CD4-positive, alpha-beta T cell treated with Interleukin-15 for 4 hours (primary cell): Measurements from ENCODE around the gene GPC2.
"Not testable (repeated sequence)": the region's sequence is repeated elsewhere in the genome, so short reads cannot be mapped to it uniquely, and the experiment has no call there.

Experiments
- DNase-seq: peaks from one replicate; pipeline ENCODE4 v3.0.0-alpha.2; 2020; ENCODE audit warnings: low spot score

The GPC2 gene

GRCh38 chr7:100152404-100152803, 24.8 kb downstream of the GPC2 start:
- DNase-seq, result no peak

- DNase-seq, result peak; percentile 99
These were observed 28.4 kb downstream of the GPC2 start, which contains the start of gene LAMTOR4 for GRCh38 chr7:100148559-100149328. TSS of gene LAMTOR4 (plus strand) at chr7:100148918. CDS start at chr7:100148973, 55 bp downstream.

GRCh38 chr7:100148225-100148558, 29.0 kb downstream of the GPC2 start:
- no peak for DNase-seq

GRCh38 chr7:100147278-100147677, 29.9 kb downstream of the GPC2 start:
- DNase-seq, result no peak

DNA sequence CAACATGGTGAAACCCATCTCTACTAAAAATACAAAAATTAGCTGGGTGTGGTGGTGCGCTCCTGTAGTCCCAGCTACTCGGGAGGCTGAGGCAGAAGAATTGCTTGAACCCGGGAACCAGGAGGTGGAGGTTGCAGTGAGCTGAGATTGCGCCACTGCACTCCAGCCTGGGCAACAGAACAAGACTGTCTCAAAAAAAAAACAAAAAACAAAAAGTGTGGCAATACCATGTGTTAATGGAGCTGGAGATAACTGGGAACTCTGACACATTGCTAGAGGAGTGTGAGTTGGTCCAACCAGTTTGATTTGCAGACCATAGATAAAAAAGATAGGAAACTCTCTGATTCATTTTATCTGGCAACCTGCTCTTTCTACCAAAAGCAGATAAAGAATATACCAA, 30.8 kb downstream of the GPC2 start:
- DNase-seq, result not testable (repeated sequence)

DNA sequence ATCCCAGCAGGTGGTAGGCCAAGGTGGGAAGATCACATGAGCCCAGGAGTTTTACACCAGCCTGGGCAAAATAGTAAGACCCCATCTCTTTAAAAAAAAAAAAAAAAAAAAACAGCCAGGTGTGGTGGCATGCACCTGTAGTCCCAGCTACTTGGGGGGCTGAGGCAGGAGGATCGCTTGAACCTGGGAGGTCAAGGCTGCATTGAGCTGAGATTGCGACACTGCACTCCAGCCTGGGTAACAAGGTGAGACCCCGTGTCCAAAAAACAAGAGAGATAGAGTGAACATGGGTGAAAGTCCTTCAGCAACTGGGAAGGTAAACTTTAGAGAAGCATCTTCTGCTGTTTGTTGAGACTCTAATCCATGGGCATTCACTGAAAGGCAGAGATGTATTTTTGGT, 34.7 kb downstream of the GPC2 start:
- DNase-seq, result no peak

DNA sequence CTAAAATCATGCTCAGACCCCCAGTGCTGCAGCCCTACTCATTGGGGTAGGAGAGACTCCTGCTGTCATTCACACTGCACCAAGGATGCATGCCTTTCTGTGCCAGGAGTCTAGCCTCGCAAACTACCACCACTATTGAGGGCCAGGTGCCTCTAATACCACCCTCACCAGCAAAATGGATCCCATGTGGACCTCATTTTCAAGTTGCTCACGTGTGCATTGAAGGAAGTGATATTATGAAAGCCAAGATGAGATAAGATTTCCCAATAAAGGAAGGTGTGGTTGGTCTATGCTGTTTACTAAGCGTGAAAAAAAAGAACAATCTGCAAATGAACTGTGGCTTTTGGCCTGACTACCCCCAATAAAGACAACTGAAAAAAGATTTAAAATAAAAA, 35.6 kb downstream of the GPC2 start:
- no peak for DNase-seq

DNA sequence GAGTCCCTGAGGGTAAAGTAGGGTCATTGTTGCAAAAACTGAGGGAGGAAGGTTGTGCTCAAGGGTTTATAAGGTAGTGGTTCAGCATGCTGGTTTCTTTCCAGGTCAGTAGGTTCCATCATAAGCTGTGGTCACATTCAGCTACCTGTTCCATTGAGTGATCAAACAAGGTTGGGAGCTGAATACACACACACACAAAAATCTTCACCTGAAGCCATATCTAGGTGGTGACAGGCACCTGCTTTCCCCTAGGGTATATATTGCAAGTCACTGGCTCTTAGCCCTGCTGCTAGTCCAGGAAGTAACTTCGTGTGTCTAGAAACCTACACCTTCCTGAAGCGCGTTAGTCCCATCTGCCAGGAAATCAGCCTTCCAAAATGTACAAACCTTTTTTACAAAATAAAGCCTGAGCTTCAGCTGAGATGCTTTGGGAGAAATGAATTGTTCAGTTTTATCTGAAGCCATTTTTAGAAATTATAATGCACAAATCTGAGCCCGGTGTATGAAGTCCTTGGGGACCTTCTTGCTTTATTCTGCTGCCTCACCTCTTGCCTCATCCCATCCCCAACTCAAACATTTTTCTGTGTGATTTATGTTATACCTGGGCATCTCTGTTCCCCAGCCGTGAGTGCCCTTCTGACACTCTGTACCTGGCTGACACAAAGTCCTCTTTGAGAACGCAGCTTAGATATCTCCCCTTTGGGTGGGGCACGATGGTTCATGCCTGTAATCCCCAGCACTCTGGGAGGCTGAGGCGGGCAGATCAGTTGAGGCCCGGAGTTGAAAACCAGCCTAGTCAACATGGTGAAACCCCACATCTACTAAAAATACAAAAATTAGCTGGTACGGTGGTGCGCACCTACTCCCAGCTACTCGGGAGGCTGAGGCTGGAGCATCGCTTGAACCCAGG, 39.1 kb downstream of the GPC2 start:
- no peak for DNase-seq

DNA sequence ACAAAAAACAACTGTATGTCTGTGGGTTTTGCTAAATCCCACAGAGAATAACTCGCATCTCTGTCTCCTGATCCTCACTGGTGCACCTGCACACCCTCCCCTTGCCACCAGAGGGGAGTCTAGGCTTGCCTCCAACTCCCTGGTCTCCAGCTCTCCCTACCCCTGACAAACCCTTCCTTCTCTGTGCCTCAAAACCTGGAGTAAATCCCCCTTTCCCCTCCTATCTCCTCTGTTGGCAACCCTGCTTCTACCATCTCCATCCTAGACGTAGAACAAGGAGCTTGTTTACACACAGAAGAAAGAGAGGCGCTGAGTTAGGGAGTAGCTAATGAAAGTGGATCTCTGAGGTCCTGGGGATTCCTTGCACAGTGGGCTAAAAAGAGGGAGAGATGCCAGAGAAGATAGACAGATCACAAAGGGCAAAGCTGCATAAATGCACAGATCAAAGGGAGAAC, 44.5 kb downstream of the GPC2 start:
- peak; percentile 69 for DNase-seq

DNA sequence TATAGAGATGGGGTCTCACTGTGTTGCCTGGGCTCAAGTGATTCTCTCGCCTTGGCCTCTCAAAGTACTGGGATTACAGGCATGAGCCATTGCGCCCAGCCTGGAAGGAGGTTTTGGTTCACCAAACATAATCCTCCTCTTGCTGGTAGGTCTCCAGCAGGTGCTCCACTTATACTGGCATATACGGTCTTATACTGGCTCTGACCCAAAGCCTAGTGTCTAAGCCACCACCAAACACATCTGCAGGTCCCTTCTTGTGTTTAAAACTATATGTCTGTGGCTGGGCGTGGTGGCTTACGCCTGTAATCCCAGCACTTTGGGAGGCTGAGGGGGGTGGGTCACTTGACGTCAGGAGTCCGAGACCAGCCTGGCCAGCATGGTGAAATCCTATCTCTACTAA, 45.1 kb downstream of the GPC2 start:
- no peak for DNase-seq

GRCh38 chr7:100130608-100131453, 46.4 kb downstream of the GPC2 start:
- DNase-seq, result peak; percentile 81

DNA sequence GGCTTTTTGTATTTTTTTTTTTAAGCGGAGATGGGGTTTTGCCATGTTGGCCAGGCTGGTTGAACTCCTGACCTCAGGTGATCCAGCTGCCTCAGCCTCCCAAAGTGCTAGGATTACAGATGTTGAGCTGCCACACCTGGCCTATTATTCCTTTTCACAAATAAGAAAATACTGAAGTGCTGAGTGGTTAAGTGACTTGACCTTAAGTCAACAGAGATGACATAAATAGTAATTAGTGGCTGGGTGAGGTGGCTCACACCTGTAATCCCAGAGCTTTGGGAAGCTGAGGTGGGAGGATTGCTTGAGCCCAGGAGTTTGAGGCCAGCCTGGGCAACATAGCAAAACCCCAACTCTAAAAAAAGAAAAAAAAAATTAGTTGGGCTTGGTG, 47.0 kb downstream of the GPC2 start:
- DNase-seq, result not testable (repeated sequence)

- no peak for DNase-seq
These were observed 48.6 kb downstream of the GPC2 start for GRCh38 chr7:100128637-100128963.

GRCh38 chr7:100127866-100128636, 49.1 kb downstream of the GPC2 start:
- peak; percentile 16 for DNase-seq

DNA sequence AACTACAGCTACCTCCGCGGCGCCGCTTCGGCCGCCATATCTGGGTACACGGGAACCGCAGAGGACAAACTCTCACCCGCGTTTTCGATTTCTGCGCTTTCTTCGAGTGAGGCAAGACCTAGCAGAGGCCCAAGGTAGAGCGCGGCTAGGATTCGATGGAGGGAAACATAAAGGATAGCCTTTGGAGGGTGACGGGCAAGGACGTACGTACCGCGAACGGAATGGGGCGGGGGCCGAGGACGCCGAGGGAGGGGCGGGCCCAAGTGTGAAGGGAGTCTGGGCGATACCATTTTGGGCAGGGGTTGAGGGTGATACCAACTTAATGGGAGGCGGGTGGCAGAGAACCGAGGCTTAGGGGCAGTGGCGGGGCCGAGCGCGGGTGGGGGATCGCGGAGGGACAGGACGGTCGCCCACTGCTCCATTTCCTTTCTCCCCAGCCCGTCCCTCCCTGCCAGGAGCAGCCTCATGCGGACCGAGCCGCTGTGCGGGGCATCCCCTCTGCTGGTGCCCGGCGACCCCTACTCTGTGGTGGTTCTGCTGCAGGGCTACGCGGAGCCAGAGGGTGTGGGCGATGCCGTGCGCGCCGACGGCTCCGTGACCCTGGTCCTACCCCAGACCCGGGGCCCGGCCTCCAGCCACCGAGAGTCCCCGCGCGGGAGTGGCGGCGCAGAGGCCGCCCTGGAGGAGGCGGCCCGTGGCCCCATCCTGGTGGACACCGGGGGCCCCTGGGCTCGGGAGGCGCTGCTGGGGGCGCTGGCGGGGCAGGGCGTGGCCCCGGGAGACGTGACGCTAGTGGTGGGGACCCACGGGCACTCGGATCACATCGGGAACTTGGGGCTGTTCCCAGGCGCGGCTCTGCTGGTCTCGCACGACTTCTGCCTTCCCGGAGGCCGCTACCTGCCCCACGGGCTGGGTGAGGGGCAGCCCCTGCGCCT, 50.0 kb downstream of the GPC2 start, which contains the start of gene MBLAC1:
MBLAC1 (plus strand) TSS at position 37 of the 935 bp plus-strand sequence; CDS start at position 466, 429 bp downstream.
- peak; percentile 94 for DNase-seq

GRCh38 chr7:100126239-100126930, 50.8 kb downstream of the GPC2 start:
- DNase-seq, result no peak

DNA sequence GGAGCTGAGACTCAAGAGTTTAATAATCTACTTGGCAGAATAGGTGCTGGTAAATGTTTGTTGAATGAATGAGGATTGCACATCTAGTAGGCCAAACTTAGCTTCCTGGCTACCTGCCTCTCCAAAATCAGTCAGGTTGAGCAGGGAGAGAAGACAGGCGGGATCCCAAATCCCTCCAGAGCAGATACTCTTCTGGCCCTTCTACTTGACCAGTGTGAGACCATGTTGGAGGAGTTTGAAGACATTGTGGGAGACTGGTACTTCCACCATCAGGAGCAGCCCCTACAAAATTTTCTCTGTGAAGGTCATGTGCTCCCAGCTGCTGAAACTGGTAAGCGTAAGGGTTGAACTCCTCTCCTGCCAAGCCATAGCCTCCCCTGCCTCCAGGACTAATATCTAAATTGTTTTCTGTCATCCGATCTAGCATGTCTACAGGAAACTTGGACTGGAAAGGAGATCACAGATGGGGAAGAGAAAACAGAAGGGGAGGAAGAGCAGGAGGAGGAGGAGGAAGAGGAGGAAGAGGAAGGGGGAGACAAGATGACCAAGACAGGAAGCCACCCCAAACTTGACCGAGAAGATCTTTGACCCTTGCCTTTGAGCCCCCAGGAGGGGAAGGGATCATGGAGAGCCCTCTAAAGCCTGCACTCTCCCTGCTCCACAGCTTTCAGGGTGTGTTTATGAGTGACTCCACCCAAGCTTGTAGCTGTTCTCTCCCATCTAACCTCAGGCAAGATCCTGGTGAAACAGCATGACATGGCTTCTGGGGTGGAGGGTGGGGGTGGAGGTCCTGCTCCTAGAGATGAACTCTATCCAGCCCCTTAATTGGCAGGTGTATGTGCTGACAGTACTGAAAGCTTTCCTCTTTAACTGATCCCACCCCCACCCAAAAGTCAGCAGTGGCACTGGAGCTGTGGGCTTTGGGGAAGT, 52.6 kb downstream of the GPC2 start:
- DNase-seq, result no peak

DNA sequence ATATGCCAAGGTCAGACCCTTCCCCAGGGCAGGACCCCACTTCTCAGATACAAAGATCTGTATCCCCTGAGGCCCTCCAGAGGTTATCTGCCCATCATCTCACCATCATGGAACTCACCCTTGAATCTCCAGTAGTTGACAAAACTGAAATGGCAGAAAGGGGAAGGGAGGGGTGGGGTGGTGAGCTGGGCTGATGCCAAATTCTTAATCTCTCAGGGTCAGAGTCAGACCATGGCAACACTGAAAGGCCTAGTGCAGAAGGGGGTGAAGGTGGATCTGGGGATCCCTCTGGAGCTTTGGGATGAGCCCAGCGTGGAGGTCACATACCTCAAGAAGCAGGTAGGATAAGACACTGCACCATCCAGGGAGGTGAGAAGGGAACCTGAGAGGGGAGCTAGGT, 54.6 kb downstream of the GPC2 start:
- no peak for DNase-seq

- no peak for DNase-seq
These were observed 55.1 kb downstream of the GPC2 start for GRCh38 chr7:100122067-100122466.
